GM18526 (cell line): Measurements from ENCODE around the gene CTRB1.

ENCODE experiments used
- POLR2A ChIP-seq: IDR thresholded peaks from 3 replicates; pipeline ENCODE4 v1.6.1; 2011; ENCODE audit not compliant: insufficient read length; ENCODE audit errors: extremely low read depth

The CTRB1 gene

DNA sequence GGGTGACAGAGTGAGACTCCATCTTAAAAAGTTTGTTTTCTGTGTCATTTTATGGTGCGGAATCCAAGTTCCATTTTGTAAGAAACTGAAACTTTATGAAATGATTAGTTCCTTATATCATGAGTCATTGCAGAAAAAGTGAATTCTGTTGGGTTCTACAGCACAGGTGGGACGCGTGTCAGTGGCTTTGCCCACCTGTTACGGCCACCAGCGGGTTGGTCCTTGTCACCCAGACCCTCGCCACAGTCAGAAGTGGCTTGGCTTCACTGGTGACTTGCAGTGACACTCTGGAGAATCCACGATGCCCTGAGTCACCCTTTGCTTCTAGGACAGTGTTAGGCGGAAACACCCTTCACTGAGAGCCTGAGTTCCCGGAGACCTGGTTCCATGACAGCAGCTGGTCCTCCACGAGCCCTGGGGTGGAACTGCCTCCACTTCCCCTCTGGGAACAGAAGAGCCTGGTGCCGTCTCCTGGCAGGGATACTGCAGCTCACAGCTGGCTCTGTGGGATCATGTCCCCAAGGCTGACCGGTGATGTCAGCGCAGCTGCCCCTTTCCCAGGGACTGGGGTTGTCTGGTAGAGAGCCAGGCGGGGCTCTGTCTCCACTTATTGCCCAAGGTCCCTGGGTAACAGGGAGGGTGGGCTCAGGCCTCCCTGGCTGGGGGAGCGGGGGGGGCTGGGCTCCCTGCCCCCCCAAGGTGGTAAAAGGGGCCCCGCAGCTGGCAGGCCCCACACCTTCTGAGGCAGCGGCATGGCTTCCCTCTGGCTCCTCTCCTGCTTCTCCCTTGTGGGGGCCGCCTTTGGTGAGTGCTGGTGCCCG lies at the start of gene CTRB1:
Gene CTRB1 (plus strand): TSS at position 733 of the 821 bp plus-strand sequence. CDS start 20 bp downstream, at position 753.
- no peak for TF ChIP-seq POLR2A

DNA sequence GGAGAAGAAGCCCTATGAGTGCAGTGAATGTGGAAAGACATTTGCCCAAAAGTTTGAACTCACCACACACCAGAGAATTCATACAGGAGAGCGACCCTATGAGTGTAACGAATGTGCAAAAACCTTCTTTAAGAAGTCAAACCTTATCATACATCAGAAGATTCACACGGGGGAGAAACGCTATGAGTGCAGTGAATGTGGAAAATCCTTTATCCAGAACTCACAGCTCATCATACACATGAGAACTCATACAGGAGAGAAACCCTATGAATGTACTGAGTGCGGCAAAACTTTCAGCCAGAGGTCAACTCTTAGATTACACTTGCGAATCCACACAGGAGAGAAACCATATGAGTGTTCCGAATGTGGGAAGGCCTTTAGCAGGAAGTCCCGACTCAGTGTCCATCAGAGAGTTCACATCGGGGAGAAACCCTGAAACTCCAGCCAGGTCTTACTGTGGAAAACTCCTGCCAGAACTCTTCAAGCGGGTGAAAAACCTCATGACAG lies 48.8 kb upstream of the CTRB1 start:
- no peak for TF ChIP-seq POLR2A

DNA sequence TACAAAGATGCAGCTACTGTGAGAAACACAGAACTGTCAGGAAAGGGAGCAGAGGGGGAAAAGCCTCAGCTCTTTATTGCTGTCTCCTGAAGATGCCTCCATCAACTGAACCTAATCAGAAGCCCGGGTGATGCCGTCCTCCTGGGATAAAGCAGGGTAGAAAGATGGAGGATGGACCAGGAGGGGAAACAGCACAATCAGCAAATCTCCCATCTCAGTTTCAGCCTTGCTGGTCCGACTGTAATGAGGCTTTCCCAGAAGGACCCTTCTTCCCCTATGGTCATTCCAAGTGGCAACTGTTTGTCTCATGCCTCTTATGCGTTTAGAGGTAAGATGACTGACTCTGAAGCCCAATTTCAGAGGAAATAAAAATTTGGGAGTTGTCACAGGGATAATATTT lies 46.2 kb upstream of the CTRB1 start:
- TF ChIP-seq POLR2A: no peak

DNA sequence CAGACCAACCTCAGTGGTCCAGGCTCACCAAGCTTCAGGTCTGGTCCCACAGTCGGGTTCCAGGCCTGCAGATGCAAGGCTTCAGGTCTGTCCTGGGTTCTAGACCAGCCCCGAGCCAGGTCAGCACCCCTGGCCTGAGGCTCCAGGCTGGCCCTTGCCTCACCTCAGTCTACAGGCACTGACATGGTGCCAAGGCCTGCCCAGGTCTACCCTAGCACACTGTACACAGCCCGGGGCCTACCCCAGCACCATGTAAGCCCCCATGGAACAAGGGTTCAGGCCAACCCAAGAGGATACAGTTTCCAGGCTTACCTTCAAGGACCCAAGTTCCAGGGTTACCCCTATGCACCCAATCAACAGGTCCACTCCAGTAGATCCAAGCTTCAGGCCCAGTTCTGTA lies 43.7 kb upstream of the CTRB1 start:
- no peak for TF ChIP-seq POLR2A

DNA sequence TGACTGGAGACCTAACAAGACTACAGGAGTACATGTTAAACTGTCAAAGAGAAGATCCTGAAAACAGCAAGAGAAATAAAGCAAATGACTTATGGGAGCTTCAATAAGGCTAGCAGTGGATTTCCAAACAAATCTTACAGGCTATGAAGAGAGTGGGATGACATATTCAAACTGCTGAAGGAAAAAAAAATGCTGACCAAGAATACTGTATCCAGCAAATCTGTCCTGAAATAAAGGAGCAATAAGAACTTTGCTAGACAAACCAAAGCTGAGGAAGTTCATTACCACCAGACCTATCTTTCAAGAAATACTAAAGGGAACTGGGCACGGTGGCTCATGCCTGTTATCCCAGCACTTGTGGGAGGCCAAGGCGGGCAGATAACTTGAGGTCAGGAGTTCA lies 41.9 kb upstream of the CTRB1 start:
- no peak for TF ChIP-seq POLR2A

DNA sequence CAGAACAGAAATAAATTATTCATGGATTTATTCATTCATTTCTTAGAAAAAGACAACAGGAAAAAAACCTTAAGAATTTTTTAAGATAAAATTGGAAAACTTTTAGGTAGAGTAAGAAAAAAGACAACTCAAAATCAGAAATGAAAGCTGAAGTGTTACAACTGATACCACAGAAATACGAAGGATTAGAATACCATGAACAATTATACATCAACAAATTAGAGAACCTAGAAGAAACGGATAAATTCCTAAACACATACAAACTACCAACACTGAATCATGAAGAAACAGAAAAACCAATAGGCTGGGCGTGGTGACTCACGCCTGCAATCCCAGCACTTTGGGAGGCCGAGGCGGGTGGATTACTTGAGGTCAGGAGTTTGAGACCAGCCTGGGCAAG lies 39.6 kb upstream of the CTRB1 start:
- TF ChIP-seq POLR2A: no peak

DNA sequence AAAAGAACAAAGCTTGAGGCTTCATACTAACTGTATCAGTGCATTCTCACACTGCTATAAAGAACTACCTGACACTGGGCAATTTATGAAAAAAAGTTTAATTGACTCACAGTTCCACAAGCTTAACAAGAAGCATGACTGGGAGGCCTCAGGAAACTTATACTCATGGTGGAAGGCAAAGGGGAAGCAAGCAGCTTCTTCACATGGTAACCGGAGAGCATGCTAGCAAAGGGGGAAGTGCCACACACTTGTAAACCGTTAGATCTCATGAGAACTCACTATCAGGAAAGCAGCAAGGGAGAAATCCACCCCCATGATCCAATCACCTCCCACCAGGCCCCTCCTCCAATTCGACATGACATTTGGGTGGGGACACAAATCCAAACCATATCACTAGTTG lies 37.2 kb upstream of the CTRB1 start:
- no peak for TF ChIP-seq POLR2A

DNA sequence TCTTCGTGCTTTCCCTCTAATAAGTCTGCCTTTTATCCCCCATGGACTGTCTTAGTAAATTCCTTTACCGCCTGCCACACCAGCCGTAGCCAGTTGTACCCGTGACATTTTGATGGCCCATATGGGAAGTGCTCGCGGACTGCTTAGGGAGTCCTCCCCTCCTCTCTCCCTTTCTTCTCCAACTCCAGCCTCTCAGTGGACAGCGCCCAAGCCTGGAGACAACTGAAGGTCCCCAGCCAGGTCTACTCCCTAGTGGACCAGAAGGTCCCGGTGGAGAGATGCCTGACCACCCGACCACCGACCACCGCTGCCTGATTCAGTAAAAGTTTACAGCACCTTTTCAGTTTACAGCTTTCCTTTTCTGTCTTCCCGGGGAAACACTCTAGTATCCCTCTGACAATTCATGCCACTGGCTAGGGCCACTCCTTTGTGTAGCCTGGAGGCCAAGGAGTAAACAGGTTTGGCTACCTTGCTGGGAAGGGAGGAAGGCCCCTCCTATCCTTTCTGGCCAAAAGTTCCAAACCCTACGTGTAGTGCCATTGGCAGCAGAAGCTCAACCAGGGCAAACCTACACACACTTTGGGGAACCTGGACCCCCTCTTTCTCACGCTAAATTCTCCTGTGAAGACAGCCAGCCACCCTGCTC lies 29.8 kb upstream of the CTRB1 start:
- no peak for TF ChIP-seq POLR2A

DNA sequence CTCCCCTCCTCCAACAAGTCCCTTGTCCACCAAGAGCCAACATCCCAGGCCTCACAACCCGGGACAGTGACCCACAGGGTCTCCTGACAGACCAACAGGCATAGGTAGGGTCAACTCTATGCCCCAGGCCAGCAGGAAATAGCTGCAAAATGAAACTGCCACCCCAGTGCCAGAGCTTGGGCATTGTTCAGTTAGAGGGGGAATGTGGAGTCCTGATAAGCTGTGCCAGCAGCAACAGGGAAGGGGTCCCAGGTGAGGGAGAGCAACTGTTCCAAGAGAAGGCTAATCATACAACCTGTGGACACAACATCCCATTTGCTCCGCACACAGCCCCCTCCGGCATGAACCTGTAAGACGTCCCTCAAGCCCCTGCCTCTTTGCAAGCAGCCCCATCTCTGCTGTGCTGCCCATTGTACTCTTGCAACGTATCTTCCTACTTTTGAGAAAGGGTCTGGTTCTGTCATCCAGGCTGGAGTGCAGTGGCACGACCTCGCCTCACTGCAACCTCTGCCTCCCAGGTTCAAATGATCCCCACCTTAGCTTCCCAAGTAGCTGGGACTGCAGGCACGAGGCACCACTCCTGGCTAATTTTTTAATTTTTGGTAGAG lies 29.0 kb upstream of the CTRB1 start:
- no peak for TF ChIP-seq POLR2A

DNA sequence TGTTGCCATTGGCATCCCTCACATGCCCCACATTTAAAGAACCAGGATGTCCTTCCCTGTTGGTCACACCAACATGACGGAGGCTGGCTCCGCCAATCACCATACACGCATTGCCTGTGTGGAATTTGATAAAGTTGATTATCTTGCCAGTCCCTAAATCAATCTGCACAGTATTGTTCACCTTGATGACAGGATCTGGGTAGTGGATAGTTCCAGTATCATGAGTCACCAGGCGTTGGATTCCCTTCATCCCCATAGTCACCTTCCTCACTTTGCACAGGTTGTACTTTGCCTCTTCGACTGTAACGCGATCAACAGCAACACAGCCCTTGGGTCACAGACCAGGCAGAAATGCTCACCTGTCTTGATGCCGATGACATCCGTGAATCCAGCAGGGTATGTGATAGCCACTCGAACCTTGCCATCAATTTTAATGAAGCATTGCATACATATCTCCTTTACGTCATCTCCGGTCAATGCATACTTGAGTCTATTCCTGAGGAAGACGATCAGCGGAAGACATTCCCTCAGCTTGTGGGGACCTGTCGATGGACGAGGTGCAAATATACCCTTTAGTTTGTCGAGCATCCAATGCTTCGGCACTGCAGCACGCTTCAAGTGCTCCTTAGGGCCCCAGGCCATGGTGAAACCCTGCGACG lies 26.1 kb upstream of the CTRB1 start:
- TF ChIP-seq POLR2A: no peak

DNA sequence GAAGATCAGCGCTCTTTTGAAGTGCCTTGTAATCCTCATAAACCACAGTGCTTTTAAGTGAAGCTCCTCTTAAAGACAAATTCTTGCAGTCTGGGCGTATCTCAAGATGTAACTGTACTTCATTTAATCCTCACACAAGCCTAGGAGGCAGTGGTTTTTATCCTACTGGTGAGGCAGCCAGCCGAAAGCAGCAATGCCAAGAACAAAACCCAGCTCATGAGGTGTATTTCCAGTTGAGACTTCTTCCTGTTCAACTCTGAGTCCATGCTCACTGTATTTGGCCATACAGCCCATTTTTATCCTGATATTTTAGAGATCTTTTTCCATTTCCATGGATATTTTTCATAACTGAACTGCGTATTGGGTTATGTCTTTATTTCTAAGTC lies 25.5 kb upstream of the CTRB1 start:
- no peak for TF ChIP-seq POLR2A

DNA sequence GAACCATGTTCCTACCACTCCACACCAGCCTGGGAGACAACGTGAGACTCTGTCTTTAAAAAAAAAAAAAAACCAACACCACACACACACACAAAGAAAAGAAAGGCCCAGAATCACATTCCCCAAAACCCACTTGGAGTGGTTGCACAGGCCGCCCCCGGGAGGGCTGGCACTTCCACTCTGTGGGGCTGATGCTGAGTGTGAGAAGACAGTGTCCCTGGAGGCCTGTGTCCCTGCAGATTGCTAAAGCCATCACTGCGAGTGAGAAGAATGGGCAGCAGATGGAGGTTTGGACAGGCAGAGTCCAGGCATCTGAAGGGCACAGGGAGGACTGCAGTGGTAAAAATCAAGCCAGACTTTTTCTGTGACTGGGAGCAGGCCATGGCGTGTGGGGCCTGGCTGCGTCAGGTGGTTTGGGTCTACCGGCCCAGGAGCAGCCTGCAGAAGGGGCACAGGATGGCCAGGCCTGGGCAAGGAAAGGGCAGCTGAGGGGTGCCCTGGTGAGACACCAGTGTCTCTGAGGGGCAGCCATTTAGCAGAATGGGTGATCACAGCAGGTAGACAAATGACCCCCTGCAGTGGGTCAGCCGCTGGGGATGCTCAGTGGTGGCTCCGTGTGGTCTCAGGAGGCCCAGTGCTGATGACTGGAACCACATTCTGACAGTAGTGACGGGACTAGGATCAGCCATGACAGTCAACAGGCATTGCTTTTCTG lies 24.9 kb upstream of the CTRB1 start:
- no peak for TF ChIP-seq POLR2A

DNA sequence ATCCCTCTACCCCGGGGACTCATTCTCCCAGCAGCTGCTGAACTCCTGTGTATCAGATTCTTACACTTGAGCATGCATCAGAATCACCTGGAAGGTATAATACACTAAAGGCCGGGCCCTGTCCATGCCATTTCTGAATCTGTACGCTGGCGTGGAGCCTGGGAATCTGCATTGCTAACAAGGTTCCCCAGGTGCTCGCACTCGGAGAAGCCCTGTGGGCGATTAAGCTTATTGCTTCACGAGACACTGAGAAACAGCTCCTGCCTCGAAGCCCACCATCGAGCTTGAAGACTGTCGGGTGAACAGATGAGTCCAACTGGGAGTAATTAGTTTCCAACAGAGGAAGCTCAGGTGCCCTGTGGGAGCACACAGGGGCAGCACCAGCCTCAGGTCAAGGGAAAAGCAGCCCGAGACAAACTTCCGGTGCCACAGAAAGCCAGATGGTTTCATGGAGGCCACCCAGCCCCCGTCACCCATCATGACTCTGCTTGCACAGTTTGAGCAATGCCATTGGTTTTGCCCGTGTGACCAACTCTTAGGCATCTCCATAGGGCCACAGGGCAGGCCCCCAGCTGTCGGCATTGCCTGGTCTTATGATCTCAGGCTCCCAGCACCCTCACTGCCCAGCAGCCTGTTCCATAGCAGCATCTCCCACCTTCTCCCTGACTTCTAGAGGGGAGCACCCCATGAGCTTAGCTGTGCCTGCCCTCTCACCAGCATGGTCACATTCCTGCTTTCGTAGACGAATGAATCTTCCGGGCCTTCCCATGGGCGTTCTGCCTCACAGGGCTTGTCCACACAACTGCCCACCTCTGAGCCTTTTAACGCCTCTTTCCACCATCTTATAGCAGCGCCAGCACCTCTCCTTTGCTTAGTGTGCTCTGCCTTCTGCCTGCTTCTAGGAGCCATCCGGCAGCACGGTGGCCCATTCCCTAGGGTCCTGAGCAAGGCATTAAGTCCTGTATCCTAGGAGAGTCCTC lies 22.7 kb upstream of the CTRB1 start:
- no peak for TF ChIP-seq POLR2A

DNA sequence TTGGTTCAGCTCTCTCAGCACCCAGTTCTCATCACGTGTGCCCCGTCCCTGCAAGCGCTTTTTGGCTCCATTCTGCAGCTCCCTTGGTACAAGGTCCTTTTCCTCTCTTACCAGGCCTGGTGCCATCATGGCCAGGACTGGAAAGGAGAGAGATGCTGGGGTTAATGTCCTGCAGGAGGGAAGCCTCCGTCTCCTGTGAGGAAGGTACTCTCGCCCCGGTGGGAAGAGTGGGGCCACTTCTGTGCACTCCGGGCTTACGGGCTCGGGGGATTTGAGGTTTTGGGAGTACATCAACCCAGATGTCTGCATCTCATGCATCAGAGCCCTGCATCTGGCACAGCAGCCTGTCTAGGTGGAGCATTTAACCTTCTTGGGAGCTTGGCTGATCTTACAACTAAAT lies 22.0 kb upstream of the CTRB1 start:
- no peak for TF ChIP-seq POLR2A

DNA sequence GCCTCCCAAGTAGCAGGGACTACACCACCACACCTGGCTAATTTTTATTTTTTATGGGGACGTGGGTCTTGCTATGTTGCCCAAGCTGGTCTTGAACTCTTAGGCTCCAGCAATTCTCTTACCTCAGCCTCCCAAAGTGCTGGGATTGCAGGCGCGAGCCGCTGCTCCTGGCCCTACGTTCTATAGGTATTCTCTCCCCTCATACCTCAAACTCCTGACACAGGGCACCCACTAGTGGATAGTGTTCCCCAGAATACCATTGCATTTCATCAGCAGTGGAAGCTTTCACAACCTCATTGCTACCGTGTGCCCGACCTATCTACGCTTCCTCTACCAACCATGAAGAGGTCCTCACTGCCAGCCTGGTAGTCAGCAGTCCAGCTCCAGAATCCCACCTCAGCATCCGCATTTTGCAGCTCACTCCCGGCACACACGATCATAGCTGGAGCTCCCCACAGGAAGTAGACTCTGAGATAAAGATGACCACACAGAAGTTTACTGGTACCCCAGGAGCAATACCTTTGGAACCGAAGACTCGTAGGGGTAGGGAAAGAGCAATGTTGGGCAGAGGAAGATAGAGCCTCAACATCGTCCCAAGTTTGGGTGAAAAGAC lies 21.2 kb upstream of the CTRB1 start:
- no peak for TF ChIP-seq POLR2A
